OCI-LY1 (cell line): ENCODE measurements around the gene PGA5.

Source experiments
- H2AFZ ChIP-seq: fragments of 200-600 bp; sonication (generic), shearing (Covaris generic); 2 replicates; pipeline ENCODE4 v1.6.0; 2014; ENCODE audit warnings: antibody characterized with exemption, mild to moderate bottlenecking, low read length
- H3F3A ChIP-seq: fragments of 200-600 bp; sonication (generic), shearing (Covaris generic); 2 replicates; pipeline ENCODE4 v1.6.0; 2014; ENCODE audit warnings: mild to moderate bottlenecking, antibody characterized with exemption, low read length, moderate library complexity; ENCODE audit not compliant: insufficient read depth
- H3K27ac ChIP-seq: fragments of 200-600 bp; sonication (generic); 2 replicates; pipeline ENCODE4 v1.5.1; 2014; ENCODE audit warnings: low read length, mixed run types, mild to moderate bottlenecking, low read depth; ENCODE audit not compliant: poor library complexity, severe bottlenecking
- H3K27me3 ChIP-seq: fragments of 200-600 bp; sonication (generic); 2 replicates; pipeline ENCODE4 v1.6.0; 2014; ENCODE audit warnings: antibody characterized with exemption, mild to moderate bottlenecking, low read length, moderate library complexity; ENCODE audit not compliant: insufficient read depth
- H3K36me3 ChIP-seq: fragments of 200-600 bp; sonication (generic); 2 replicates; pipeline ENCODE4 v1.6.1; 2014; ENCODE audit warnings: mild to moderate bottlenecking, antibody characterized with exemption, low read length, moderate library complexity, mixed read lengths; ENCODE audit not compliant: insufficient read depth
- H3K4me1 ChIP-seq: fragments of 200-600 bp; sonication (generic); 2 replicates; pipeline ENCODE4 v1.5.1; 2014; ENCODE audit warnings: mild to moderate bottlenecking, low read length, moderate library complexity; ENCODE audit not compliant: insufficient read depth, severe bottlenecking
- H3K4me2 ChIP-seq: fragments of 200-600 bp; sonication (generic), shearing (Covaris generic); 2 replicates; pipeline ENCODE4 v1.6.1; 2014; ENCODE audit warnings: low read length
- H3K4me3 ChIP-seq: fragments of 200-600 bp; sonication (generic); 2 replicates; pipeline ENCODE4 v1.5.1; 2014; ENCODE audit warnings: low read length, low read depth, mild to moderate bottlenecking, mixed read lengths; ENCODE audit not compliant: poor library complexity, severe bottlenecking
- H3K79me2 ChIP-seq: fragments of 200-600 bp; shearing (Covaris generic); 2 replicates; pipeline ENCODE4 v1.6.1; 2016; ENCODE audit warnings: mixed run types, low read length, mixed read lengths; ENCODE audit not compliant: insufficient read depth
- H3K9ac ChIP-seq: fragments of 200-600 bp; sonication (generic), shearing (Covaris generic); 2 replicates; pipeline ENCODE4 v1.6.1; 2014; ENCODE audit warnings: mild to moderate bottlenecking, low read length, mixed read lengths
- H3K9me2 ChIP-seq: fragments of 200-600 bp; sonication (generic), shearing (Covaris generic); 2 replicates; pipeline ENCODE4 v1.6.1; 2014; ENCODE audit warnings: low read depth, mild to moderate bottlenecking, low read length, mixed read lengths
- H3K9me3 ChIP-seq: fragments of 200-600 bp; shearing (Covaris generic); 2 replicates; pipeline ENCODE4 v1.6.1; 2014; ENCODE audit warnings: low read length, mixed read lengths
- H4K20me1 ChIP-seq: fragments of 200-600 bp; sonication (generic), shearing (Covaris generic); 2 replicates; pipeline ENCODE4 v1.6.0; 2016; ENCODE audit warnings: mild to moderate bottlenecking, low read length; ENCODE audit not compliant: insufficient read depth
- EZH2 ChIP-seq: fragments of 200-600 bp; sonication (generic), shearing (Covaris generic); IDR thresholded peaks from 2 replicates; pipeline ENCODE4 v1.8.0; 2017; ENCODE audit warnings: borderline replicate concordance, mixed run types, mild to moderate bottlenecking, antibody characterized with exemption, low read length, moderate library complexity, mixed read lengths
- TF ChIP-seq, protein P1 (sequence below): fragments of 200-600 bp; sonication (generic), shearing (Covaris generic); IDR thresholded peaks from 2 replicates; pipeline ENCODE4 v1.5.1; 2017; ENCODE audit warnings: mild to moderate bottlenecking, antibody characterized with exemption, low read length, moderate library complexity, mixed read lengths

The PGA5 gene

DNA sequence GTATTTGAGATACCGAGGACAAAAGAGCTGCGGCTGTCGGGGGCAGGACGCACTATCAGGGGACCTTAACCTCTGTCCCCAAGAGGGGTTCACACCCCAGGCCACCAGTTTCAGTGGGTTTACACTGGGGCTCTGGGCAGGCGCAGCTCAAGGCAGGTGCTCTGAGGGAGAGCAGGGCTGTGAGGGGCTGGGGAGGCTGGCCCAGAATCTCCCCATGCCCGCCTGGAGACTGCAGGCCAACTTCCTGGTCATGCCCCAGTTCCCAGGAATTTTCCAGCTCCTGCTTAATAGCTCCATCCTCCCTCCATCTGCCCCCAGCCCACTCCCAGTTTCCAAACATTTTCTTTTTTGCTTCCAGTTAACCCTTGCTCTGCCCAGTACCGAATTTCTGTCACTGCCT lies 45.3 kb upstream of the PGA5 start:
- Histone ChIP-seq H3K36me3 (no peaks in the 10 kb centered on the region; the same call in 1 of the 2 replicates), H3K27ac (no peak overlapping the region), H3K9me2 (no peaks in the 10 kb centered on the region), H3K9me3 (peaks cover 6% of the 10 kb centered on the region; the same call in 1 of the 2 replicates), H4K20me1 (no peaks in the 10 kb centered on the region), H3K4me3 (no peak overlapping the region), H3K27me3 (peaks cover 7% of the 10 kb centered on the region; the same call in 1 of the 2 replicates), H3K9ac (no peak overlapping the region), H3K4me2 (no peak overlapping the region), H3F3A (no peaks in the 10 kb centered on the region), H3K4me1 (no peaks in the 10 kb centered on the region), H2AFZ (no peak overlapping the region), H3K79me2 (no peaks in the 10 kb centered on the region)
- TF ChIP-seq, protein P1, sequence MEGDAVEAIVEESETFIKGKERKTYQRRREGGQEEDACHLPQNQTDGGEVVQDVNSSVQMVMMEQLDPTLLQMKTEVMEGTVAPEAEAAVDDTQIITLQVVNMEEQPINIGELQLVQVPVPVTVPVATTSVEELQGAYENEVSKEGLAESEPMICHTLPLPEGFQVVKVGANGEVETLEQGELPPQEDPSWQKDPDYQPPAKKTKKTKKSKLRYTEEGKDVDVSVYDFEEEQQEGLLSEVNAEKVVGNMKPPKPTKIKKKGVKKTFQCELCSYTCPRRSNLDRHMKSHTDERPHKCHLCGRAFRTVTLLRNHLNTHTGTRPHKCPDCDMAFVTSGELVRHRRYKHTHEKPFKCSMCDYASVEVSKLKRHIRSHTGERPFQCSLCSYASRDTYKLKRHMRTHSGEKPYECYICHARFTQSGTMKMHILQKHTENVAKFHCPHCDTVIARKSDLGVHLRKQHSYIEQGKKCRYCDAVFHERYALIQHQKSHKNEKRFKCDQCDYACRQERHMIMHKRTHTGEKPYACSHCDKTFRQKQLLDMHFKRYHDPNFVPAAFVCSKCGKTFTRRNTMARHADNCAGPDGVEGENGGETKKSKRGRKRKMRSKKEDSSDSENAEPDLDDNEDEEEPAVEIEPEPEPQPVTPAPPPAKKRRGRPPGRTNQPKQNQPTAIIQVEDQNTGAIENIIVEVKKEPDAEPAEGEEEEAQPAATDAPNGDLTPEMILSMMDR = no peak
- TF ChIP-seq EZH2 = no peak

DNA sequence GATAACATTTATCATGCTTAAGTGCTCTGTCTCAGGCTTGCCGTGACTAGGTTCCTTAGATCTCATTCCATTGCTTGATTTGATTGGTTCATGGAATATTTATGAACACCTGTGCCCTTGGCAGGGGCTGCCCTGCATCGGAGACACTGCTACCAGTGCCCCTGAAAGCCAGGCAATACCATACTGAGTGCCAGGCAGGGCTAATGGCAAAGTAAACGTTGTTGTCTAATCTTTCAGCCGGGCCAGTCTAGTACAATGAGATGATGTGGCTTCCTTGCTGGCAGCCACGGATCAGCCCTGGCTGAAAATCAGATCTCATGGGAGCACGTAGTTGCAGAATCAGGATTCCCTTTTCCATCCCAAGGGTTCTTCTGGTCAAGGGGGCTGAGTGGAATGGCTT lies 42.6 kb upstream of the PGA5 start:
- Histone ChIP-seq H2AFZ (no peak overlapping the region), H3F3A (no peaks in the 10 kb centered on the region), H3K27ac (no peak overlapping the region), H3K27me3 (peaks cover 7% of the 10 kb centered on the region; the same call in 1 of the 2 replicates), H4K20me1 (no peaks in the 10 kb centered on the region), H3K9ac (no peak overlapping the region), H3K36me3 (no peaks in the 10 kb centered on the region; the same call in 1 of the 2 replicates), H3K4me3 (no peak overlapping the region), H3K4me2 (no peak overlapping the region), H3K9me3 (peaks cover 4% of the 10 kb centered on the region; the same call in 1 of the 2 replicates), H3K4me1 (peaks cover 7% of the 10 kb centered on the region), H3K79me2 (no peaks in the 10 kb centered on the region), H3K9me2 (no peaks in the 10 kb centered on the region)
- TF ChIP-seq, protein P1 = no peak

DNA sequence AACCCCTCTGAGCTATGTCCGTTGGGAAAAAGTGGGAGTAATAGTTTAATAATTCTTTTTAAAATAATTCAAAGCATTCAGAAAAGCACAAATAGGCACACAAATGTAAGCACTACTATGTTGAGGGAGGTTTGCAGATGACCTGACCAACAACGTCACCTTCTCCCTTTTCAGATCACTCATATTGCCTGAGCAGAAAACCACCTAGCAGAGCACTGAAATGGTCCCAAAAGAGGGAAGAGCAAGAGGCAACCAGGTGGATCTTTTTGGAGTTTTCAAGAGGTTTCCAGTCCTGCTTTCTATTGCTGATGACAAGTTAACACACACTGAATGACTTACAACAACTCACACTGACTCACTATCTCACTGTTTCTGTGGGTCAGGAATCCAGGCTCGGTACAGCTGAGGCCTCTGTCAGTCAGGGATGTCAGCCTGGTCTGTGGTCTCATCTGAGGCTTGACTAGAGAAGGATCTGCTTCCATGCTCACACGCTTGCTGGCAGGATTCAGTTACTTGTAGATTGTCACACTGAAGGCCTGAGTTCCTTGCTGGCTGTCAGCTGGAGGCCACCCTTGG lies 41.9 kb upstream of the PGA5 start:
- H3K36me3 ChIP-seq = no peaks in the 10 kb centered on the region; the same call in 1 of the 2 replicates
- H2AFZ ChIP-seq = no peak overlapping the region
- H3K27me3 ChIP-seq = peaks cover 7% of the 10 kb centered on the region; the same call in 1 of the 2 replicates
- H3F3A ChIP-seq = no peaks in the 10 kb centered on the region
- no peak overlapping the region for H3K4me2 ChIP-seq
- no peaks in the 10 kb centered on the region for H4K20me1 ChIP-seq
- no peaks in the 10 kb centered on the region for H3K79me2 ChIP-seq
- no peak for TF ChIP-seq EZH2
- TF ChIP-seq, protein P1 = no peak
- H3K4me1 ChIP-seq = peaks cover 7% of the 10 kb centered on the region
- H3K9me3 ChIP-seq = peaks cover 4% of the 10 kb centered on the region; the same call in 1 of the 2 replicates
- no peak overlapping the region for H3K27ac ChIP-seq
- no peak overlapping the region for H3K9ac ChIP-seq
- H3K9me2 ChIP-seq = no peaks in the 10 kb centered on the region
- no peak overlapping the region for H3K4me3 ChIP-seq
